Body of pancreas (tissue), 4 donors: Measurements from ENCODE around the gene GRIK1.

ENCODE experiments used
- CTCF ChIP-seq, 7 experiments: fragments of 450-650 bp in 4 of 7; fragments of 200-600 bp in 3 of 7; sonication (generic) in 3 of 7; IDR thresholded peaks; one replicate each; pipeline ENCODE4 v1.5.1; 2016 to 2019; ENCODE audit warnings: antibody characterized with exemption in 7 of 7
- POLR2A ChIP-seq, 3 donors: fragments of 450-650 bp; IDR thresholded peaks; one replicate each; pipeline ENCODE4 v1.6.1; 2016; ENCODE audit warnings: antibody characterized with exemption in 3 of 3, mild to moderate bottlenecking in 2 of 3

DNA sequence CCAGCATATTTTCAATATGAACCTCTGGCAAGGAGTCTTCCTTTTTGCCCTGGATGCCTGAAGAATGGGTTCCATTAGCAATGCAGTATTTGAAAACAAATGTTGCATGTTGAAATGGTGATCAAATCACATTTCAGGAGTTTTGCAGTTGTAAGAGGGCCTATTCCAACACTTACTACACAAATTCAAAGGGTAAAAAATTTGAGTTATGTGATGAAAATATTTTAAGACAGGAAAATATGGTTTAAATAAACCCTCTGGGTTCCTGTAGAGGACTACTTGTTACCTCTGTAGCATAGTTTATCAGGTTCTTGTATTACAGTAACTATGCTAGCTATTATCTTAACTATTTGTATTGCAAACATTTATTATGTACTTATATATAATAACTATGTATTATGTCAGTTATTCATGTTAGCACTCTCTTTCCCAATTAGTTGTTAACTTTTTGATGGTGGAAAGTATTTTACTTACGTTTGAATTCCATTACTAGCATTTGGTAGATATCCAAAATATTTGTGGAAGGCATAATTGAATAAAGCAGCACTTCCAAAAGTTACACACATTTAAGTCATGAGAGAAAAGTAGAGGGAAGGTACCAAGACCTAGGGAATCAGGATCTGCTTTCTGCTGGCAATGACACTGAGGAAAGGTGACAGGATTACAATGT lies 312.9 kb downstream of the GRIK1 start:
- TF ChIP-seq CTCF (IDR thresholded peaks at IDR 0.05): no peak
- TF ChIP-seq POLR2A (IDR thresholded peaks at IDR 0.05): no peak
